ENCODE results near the gene HIPK2. TPM values are rescaled to one million over a fixed set of nuclear protein-coding genes. Genes with fewer than 3 reads are reported as not detected.

The HIPK2 gene
- polyA plus RNA-seq, 1 donor (not counting 4 experiments of a cell fraction or from before 2014, with no cell fraction given): 5.8 TPM

DNA sequence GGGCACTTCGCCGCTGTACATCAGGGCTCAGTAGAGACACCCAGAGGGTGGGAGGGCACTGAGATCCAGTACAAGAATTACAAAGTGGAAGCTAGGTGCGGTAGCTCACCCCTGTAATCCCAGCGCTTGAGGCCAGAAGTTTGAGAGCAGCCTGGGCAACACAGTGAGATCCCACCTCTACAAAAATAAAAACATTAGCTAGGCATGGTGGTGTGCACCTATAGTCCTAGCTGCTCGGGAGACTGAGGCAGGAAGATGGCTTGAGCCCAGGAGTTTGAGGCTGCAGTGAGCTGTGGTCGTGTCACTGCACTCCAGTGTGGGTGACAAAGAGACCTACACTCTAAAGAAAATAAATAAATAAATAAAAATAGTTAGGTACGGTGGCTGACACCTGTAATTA, 190.3 kb downstream of the HIPK2 start:
- no peak for FAIRE-seq
- no peaks in the 10 kb centered on the region for H3K79me2 ChIP-seq (ENCODE audit: control insufficient read depth, insufficient read depth, low read length)
- no peak for DNase-seq (ENCODE audit: low read depth, low spot score)
- H3K4me3 ChIP-seq (ENCODE audit: control insufficient read depth in 2 of 3, extremely low read depth in 1 of 3, insufficient read depth in 2 of 3, low read depth in 1 of 3, low read length in 3 of 3): no peak overlapping the region
- H3K9me3 ChIP-seq (ENCODE audit: control insufficient read depth, low read depth, low read length): no peaks in the 10 kb centered on the region
- H3K27ac ChIP-seq (ENCODE audit: control insufficient read depth, insufficient read depth, low read length): no peak overlapping the region
- H3K36me3 ChIP-seq (ENCODE audit: control insufficient read depth in 2 of 2, extremely low read depth in 1 of 2, insufficient read depth in 2 of 2, low read length in 2 of 2): peaks cover 11 to 22% of the 10 kb centered on the region in 2 experiments
- no peak overlapping the region for H3K4me2 ChIP-seq (ENCODE audit: control insufficient read depth, extremely low read depth, insufficient read depth, low read depth, low read length)
- dilution Hi-C loops (cut with MboI; ENCODE audit: extremely low pct_ligation_motif_present, low sequenced_read_pairs): no loop called here
- no peak overlapping the region for H3K9ac ChIP-seq (ENCODE audit: control insufficient read depth, extremely low read depth, insufficient read depth, low read length)
- no peaks in the 10 kb centered on the region for H3K27me3 ChIP-seq (ENCODE audit: control insufficient read depth, extremely low read depth, insufficient read depth, low read length)
- H3K9me1 ChIP-seq (ENCODE audit: control insufficient read depth, extremely low read depth, insufficient read depth, low read length): no peaks in the 10 kb centered on the region
- no peak overlapping the region for H2AFZ ChIP-seq (ENCODE audit: control insufficient read depth, low read length)
- H4K20me1 ChIP-seq (ENCODE audit: control insufficient read depth, extremely low read depth, insufficient read depth, low read length): no peaks in the 10 kb centered on the region
- TF ChIP-seq, protein P1, sequence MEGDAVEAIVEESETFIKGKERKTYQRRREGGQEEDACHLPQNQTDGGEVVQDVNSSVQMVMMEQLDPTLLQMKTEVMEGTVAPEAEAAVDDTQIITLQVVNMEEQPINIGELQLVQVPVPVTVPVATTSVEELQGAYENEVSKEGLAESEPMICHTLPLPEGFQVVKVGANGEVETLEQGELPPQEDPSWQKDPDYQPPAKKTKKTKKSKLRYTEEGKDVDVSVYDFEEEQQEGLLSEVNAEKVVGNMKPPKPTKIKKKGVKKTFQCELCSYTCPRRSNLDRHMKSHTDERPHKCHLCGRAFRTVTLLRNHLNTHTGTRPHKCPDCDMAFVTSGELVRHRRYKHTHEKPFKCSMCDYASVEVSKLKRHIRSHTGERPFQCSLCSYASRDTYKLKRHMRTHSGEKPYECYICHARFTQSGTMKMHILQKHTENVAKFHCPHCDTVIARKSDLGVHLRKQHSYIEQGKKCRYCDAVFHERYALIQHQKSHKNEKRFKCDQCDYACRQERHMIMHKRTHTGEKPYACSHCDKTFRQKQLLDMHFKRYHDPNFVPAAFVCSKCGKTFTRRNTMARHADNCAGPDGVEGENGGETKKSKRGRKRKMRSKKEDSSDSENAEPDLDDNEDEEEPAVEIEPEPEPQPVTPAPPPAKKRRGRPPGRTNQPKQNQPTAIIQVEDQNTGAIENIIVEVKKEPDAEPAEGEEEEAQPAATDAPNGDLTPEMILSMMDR (optimal IDR thresholded peaks at IDR 0.05 in 1 of 3, IDR thresholded peaks at IDR 0.05 in 1 of 3, conservative IDR thresholded peaks at IDR 0.05 in 1 of 3; ENCODE audit: extremely low read depth in 1 of 3, insufficient read depth in 2 of 3, low read length in 3 of 3): no peak
- no peak for TF ChIP-seq EZH2 (IDR thresholded peaks at IDR 0.05; ENCODE audit: low read length)
- no peaks in the 10 kb centered on the region for H3K4me1 ChIP-seq (ENCODE audit: control insufficient read depth, extremely low read depth, insufficient read depth, low read length)

DNA sequence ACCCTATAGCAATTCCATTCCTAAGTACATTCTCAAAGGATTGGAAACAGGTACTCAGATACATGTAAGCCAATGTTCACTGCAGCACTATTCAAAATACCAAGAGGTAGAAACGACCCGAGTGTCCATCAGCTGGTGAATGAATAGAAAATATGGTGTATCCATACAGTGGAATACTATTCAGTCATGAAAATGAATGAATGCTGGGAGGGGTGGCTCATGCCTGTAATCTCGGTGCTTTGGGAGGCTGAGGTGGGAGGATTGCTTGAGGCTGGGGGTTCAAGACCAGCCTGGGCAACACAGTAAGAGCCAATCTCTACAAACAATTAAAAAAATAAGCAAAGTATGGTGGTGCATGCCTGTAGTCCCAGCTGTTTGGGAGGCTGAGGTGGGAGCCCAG, 191.5 kb downstream of the HIPK2 start:
- no peak overlapping the region for H2AFZ ChIP-seq (ENCODE audit: control insufficient read depth, low read length)
- no peak overlapping the region for H3K4me2 ChIP-seq (ENCODE audit: control insufficient read depth, extremely low read depth, insufficient read depth, low read depth, low read length)
- dilution Hi-C loops (cut with MboI; ENCODE audit: extremely low pct_ligation_motif_present, low sequenced_read_pairs): no loop called here
- H3K79me2 ChIP-seq (ENCODE audit: control insufficient read depth, insufficient read depth, low read length): no peaks in the 10 kb centered on the region
- no peaks in the 10 kb centered on the region for H4K20me1 ChIP-seq (ENCODE audit: control insufficient read depth, extremely low read depth, insufficient read depth, low read length)
- DNase-seq (ENCODE audit: low read depth, low spot score) (no peak), FAIRE-seq (no peak)
- no peak overlapping the region for H3K27ac ChIP-seq (ENCODE audit: control insufficient read depth, insufficient read depth, low read length)
- no peaks in the 10 kb centered on the region for H3K4me1 ChIP-seq (ENCODE audit: control insufficient read depth, extremely low read depth, insufficient read depth, low read length)
- H3K9ac ChIP-seq (ENCODE audit: control insufficient read depth, extremely low read depth, insufficient read depth, low read length): no peak overlapping the region
- no peak overlapping the region for H3K4me3 ChIP-seq (ENCODE audit: control insufficient read depth in 2 of 3, extremely low read depth in 1 of 3, insufficient read depth in 2 of 3, low read depth in 1 of 3, low read length in 3 of 3)
- peaks cover 8 to 19% of the 10 kb centered on the region in 2 experiments for H3K36me3 ChIP-seq (ENCODE audit: control insufficient read depth in 2 of 2, extremely low read depth in 1 of 2, insufficient read depth in 2 of 2, low read length in 2 of 2)
- TF ChIP-seq, protein P1 (optimal IDR thresholded peaks at IDR 0.05 in 1 of 3, IDR thresholded peaks at IDR 0.05 in 1 of 3, conservative IDR thresholded peaks at IDR 0.05 in 1 of 3; ENCODE audit: extremely low read depth in 1 of 3, insufficient read depth in 2 of 3, low read length in 3 of 3): no peak
- H3K27me3 ChIP-seq (ENCODE audit: control insufficient read depth, extremely low read depth, insufficient read depth, low read length): no peaks in the 10 kb centered on the region
- no peaks in the 10 kb centered on the region for H3K9me3 ChIP-seq (ENCODE audit: control insufficient read depth, low read depth, low read length)
- H3K9me1 ChIP-seq (ENCODE audit: control insufficient read depth, extremely low read depth, insufficient read depth, low read length): no peaks in the 10 kb centered on the region
